Vagina (tissue), 2 donors: Measurements from ENCODE around the gene CSPG4. TPM values are rescaled to one million over a fixed set of nuclear protein-coding genes. Genes with fewer than 3 reads are reported as not detected.

ENCODE experiments used
- DNase-seq, 2 donors: peaks; one replicate each; pipeline ENCODE4 v3.0.0-alpha.2; 2017; ENCODE audit errors: extremely low spot score in 2 of 2
- H3K27ac ChIP-seq: fragments of 200-600 bp; sonication (generic); one replicate; pipeline ENCODE4 v1.5.1; 2019
- H3K27me3 ChIP-seq: fragments of 200-600 bp; sonication (generic); one replicate; pipeline ENCODE4 v1.5.1; 2019
- H3K36me3 ChIP-seq, 2 donors: fragments of 200-600 bp; sonication (generic); one replicate each; pipeline ENCODE4 v1.5.1; 2017 to 2019
- H3K4me1 ChIP-seq: fragments of 200-600 bp; sonication (generic); one replicate; pipeline ENCODE4 v1.5.1; 2019
- H3K4me3 ChIP-seq, 2 donors: fragments of 200-600 bp; sonication (generic); 1 replicate in 1 of 2; 2 replicates in 1 of 2; pipeline ENCODE4 v1.5.1; 2016 to 2019
- H3K9me3 ChIP-seq: fragments of 200-600 bp; sonication (generic); one replicate; pipeline ENCODE4 v1.5.1; 2019
- CTCF ChIP-seq, 3 experiments: fragments of 450-650 bp in 2 of 3; fragments of 200-600 bp in 1 of 3; sonication (generic) in 1 of 3; IDR thresholded peaks; one replicate each; pipeline ENCODE4 v1.5.1; 2017 to 2019; ENCODE audit warnings: antibody characterized with exemption in 3 of 3, mild to moderate bottlenecking in 2 of 3, moderate library complexity in 2 of 3
- POLR2A ChIP-seq, 2 donors: fragments of 450-650 bp; IDR thresholded peaks; one replicate each; pipeline ENCODE4 v1.6.1; 2017; ENCODE audit warnings: antibody characterized with exemption in 2 of 2, mild to moderate bottlenecking in 2 of 2, moderate library complexity in 2 of 2
- POLR2AphosphoS5 ChIP-seq, 2 donors: sonication (generic); formaldehyde crosslinking; IDR thresholded peaks; one replicate each; pipeline ENCODE4 v1.9.0; 2017; ENCODE audit warnings: antibody characterized with exemption in 2 of 2, mild to moderate bottlenecking in 2 of 2, low read depth in 1 of 2; ENCODE audit not compliant: insufficient read depth in 1 of 2
- intact Hi-C: fragments of 100-400 bp; cut with DNase I; formaldehyde crosslinking; loops from one replicate; pipeline ENCODE4 v1.15.1; 2023
- total RNA-seq: library from RNA; depleted of rRNA; stranded (reverse); fragments of >200 nt; gene quantifications from one replicate; pipeline ENCODE4 v1.2.3, GENCODE V29; 2016

Gene CSPG4
- total RNA-seq, 1 donor from 2014 or later: 23.1 TPM

GRCh38 chr15:75723171-75723846 is 10.7 kb upstream of the CSPG4 start:
- H3K4me1 ChIP-seq: peaks cover 19% of the 10 kb centered on the region
- no peak overlapping the region for H3K4me3 ChIP-seq
- no peaks in the 10 kb centered on the region for H3K27me3 ChIP-seq
- H3K36me3 ChIP-seq: no peaks in the 10 kb centered on the region
- no peak for DNase-seq
- TF ChIP-seq CTCF (IDR thresholded peaks at IDR 0.05) (no peak), POLR2AphosphoS5 (IDR thresholded peaks at IDR 0.05; ENCODE audit: insufficient read depth in 1 of 2, low read depth in 1 of 2) (no peak), POLR2A (IDR thresholded peaks at IDR 0.05) (no peak)
- H3K9me3 ChIP-seq: no peaks in the 10 kb centered on the region
- H3K27ac ChIP-seq: no peak overlapping the region
- intact Hi-C loops: loop anchor here (10.0 kb wide), 1 partner anchor 1341 kb away; no protein-coding TSS in a partner anchor

GRCh38 chr15:75721923-75722870 is 9.5 kb upstream of the CSPG4 start:
- Histone ChIP-seq H3K9me3 (no peaks in the 10 kb centered on the region), H3K4me3 (no peak overlapping the region), H3K4me1 (peaks cover 19% of the 10 kb centered on the region), H3K27ac (no peak overlapping the region), H3K36me3 (no peaks in the 10 kb centered on the region), H3K27me3 (no peaks in the 10 kb centered on the region)
- intact Hi-C loops: loop anchor here (10.0 kb wide), 1 partner anchor 1343 kb away; no protein-coding TSS in a partner anchor
- DNase-seq: no peak
- TF ChIP-seq POLR2A (IDR thresholded peaks at IDR 0.05): no peak
- no peak for TF ChIP-seq POLR2AphosphoS5 (IDR thresholded peaks at IDR 0.05; ENCODE audit: insufficient read depth in 1 of 2, low read depth in 1 of 2)
- no peak for TF ChIP-seq CTCF (IDR thresholded peaks at IDR 0.05)

- no peaks in the 10 kb centered on the region for H3K9me3 ChIP-seq
- TF ChIP-seq POLR2A (IDR thresholded peaks at IDR 0.05): no peak
- no peak for TF ChIP-seq CTCF (IDR thresholded peaks at IDR 0.05)
- no peak for TF ChIP-seq POLR2AphosphoS5 (IDR thresholded peaks at IDR 0.05; ENCODE audit: insufficient read depth in 1 of 2, low read depth in 1 of 2)
- no peaks in the 10 kb centered on the region for H3K36me3 ChIP-seq
- no peak for DNase-seq
- no peaks in the 10 kb centered on the region for H3K27me3 ChIP-seq
- H3K27ac ChIP-seq: no peak overlapping the region
- H3K4me1 ChIP-seq: peaks cover 19% of the 10 kb centered on the region
- no peak overlapping the region for H3K4me3 ChIP-seq
- intact Hi-C loops: loop anchor here (10.0 kb wide), 1 partner anchor 1343 kb away; no protein-coding TSS in a partner anchor
Observed at GRCh38 chr15:75721480-75721922, 8.9 kb upstream of the CSPG4 start.

- Histone ChIP-seq H3K9me3 (no peaks in the 10 kb centered on the region), H3K4me3 (no peak overlapping the region), H3K27ac (no peak overlapping the region), H3K36me3 (no peaks in the 10 kb centered on the region), H3K27me3 (no peaks in the 10 kb centered on the region), H3K4me1 (peaks cover 19% of the 10 kb centered on the region)
- TF ChIP-seq POLR2A (IDR thresholded peaks at IDR 0.05) (no peak), POLR2AphosphoS5 (IDR thresholded peaks at IDR 0.05; ENCODE audit: insufficient read depth in 1 of 2, low read depth in 1 of 2) (no peak), CTCF (IDR thresholded peaks at IDR 0.05) (no peak)
- DNase-seq: no peak
- intact Hi-C loops: loop anchor here (10.0 kb wide), 1 partner anchor 1344 kb away; no protein-coding TSS in a partner anchor
Observed at GRCh38 chr15:75720787-75721479, 8.3 kb upstream of the CSPG4 start.
